Ascending aorta (tissue), 2 donors: ENCODE data around the gene MCC. TPM values are rescaled to one million over a fixed set of nuclear protein-coding genes. Genes with fewer than 3 reads are reported as not detected.
A peak's percentile ranks its signal among the peaks of the same experiment; 100 is the strongest.

Experiments
- DNase-seq, 2 donors: peaks; one replicate each; pipeline ENCODE4 v3.0.0-alpha.2; 2019; ENCODE audit warnings: low spot score in 2 of 2
- H3K27ac ChIP-seq, 2 donors: fragments of 200-600 bp; sonication (generic); one replicate each; pipeline ENCODE4 v1.5.1; 2016 to 2017; ENCODE audit warnings: mild to moderate bottlenecking in 1 of 2
- H3K27me3 ChIP-seq: fragments of 200-600 bp; sonication (generic); one replicate; pipeline ENCODE4 v1.5.1; 2017
- H3K36me3 ChIP-seq, 2 donors: fragments of 200-600 bp; sonication (generic); one replicate each; pipeline ENCODE4 v1.5.1; 2016
- H3K4me1 ChIP-seq, 2 donors: fragments of 200-600 bp; sonication (generic); one replicate each; pipeline ENCODE4 v1.5.1; 2016 to 2017; ENCODE audit warnings: mild to moderate bottlenecking in 1 of 2
- H3K4me3 ChIP-seq, 2 donors: fragments of 200-600 bp; sonication (generic); one replicate each; pipeline ENCODE4 v1.5.1; 2016 to 2017; ENCODE audit warnings: mild to moderate bottlenecking in 1 of 2
- H3K9me3 ChIP-seq, 2 donors: fragments of 200-600 bp; sonication (generic); one replicate each; pipeline ENCODE4 v1.5.1; 2016
- CTCF ChIP-seq, 3 experiments: fragments of 200-600 bp in 2 of 3; fragments of 450-650 bp in 1 of 3; sonication (generic) in 2 of 3; IDR thresholded peaks; one replicate each; pipeline ENCODE4 v1.5.1; 2016 to 2019; ENCODE audit warnings: antibody characterized with exemption in 3 of 3, mild to moderate bottlenecking in 1 of 3, moderate library complexity in 1 of 3
- intact Hi-C: fragments of 100-400 bp; cut with DNase I; formaldehyde crosslinking; loops from one replicate; pipeline ENCODE4 v1.15.1; 2023
- total RNA-seq: library from RNA; depleted of rRNA; stranded (reverse); fragments of >200 nt; gene quantifications from one replicate; pipeline ENCODE4 v1.1.0, GENCODE V29; 2016

MCC gene
- total RNA-seq, 1 donor from 2014 or later, result 67.9 TPM

- peak in 1 of 2 donors; percentile 67 for DNase-seq
- Histone ChIP-seq H3K27ac (no peak overlapping the region), H3K9me3 (no peaks in the 10 kb centered on the region), H3K36me3 (peaks cover 0 to 11% of the 10 kb centered on the region in 2 donors), H3K4me1 (no peaks in the 10 kb centered on the region), H3K4me3 (no peak overlapping the region), H3K27me3 (no peaks in the 10 kb centered on the region)
- TF ChIP-seq CTCF (IDR thresholded peaks at IDR 0.05), result peak in 1 of 3 experiments; percentile 37
- intact Hi-C loops, result no loop called here
Measured at GRCh38 chr5:113043491-113043931, 444.7 kb downstream of the MCC start.

GRCh38 chr5:113042491-113043243 is 445.6 kb downstream of the MCC start:
- Histone ChIP-seq H3K4me1 (no peaks in the 10 kb centered on the region), H3K9me3 (no peaks in the 10 kb centered on the region), H3K36me3 (peaks cover 0 to 11% of the 10 kb centered on the region in 2 donors), H3K27ac (no peak overlapping the region), H3K27me3 (no peaks in the 10 kb centered on the region), H3K4me3 (no peak overlapping the region)
- TF ChIP-seq CTCF (IDR thresholded peaks at IDR 0.05), result no peak
- intact Hi-C loops, result no loop called here
- DNase-seq, result peak in 1 of 2 donors; percentile 11

- no peaks in the 10 kb centered on the region for H3K4me1 ChIP-seq
- H3K4me3 ChIP-seq, result no peak overlapping the region
- no peak for TF ChIP-seq CTCF (IDR thresholded peaks at IDR 0.05)
- no peak for DNase-seq
- H3K27ac ChIP-seq, result no peak overlapping the region
- H3K27me3 ChIP-seq, result no peaks in the 10 kb centered on the region
- H3K36me3 ChIP-seq, result peaks cover 0 to 6% of the 10 kb centered on the region in 2 donors
- intact Hi-C loops, result no loop called here
- H3K9me3 ChIP-seq, result no peaks in the 10 kb centered on the region
Measured at GRCh38 chr5:113040672-113041260, 447.5 kb downstream of the MCC start.

GRCh38 chr5:113039934-113040285 is 448.3 kb downstream of the MCC start:
- Histone ChIP-seq H3K4me1 (no peaks in the 10 kb centered on the region), H3K27me3 (no peaks in the 10 kb centered on the region), H3K36me3 (peaks cover 0 to 6% of the 10 kb centered on the region in 2 donors), H3K4me3 (no peak overlapping the region), H3K27ac (no peak overlapping the region), H3K9me3 (no peaks in the 10 kb centered on the region)
- intact Hi-C loops, result no loop called here
- DNase-seq, result no peak
- TF ChIP-seq CTCF (IDR thresholded peaks at IDR 0.05), result no peak

GRCh38 chr5:113039229-113039933 is 448.9 kb downstream of the MCC start:
- no peaks in the 10 kb centered on the region for H3K9me3 ChIP-seq
- intact Hi-C loops, result no loop called here
- no peak for TF ChIP-seq CTCF (IDR thresholded peaks at IDR 0.05)
- H3K27ac ChIP-seq, result no peak overlapping the region
- H3K4me1 ChIP-seq, result no peaks in the 10 kb centered on the region
- H3K36me3 ChIP-seq, result peaks cover 0 to 6% of the 10 kb centered on the region in 2 donors
- no peak overlapping the region for H3K4me3 ChIP-seq
- no peak for DNase-seq
- H3K27me3 ChIP-seq, result no peaks in the 10 kb centered on the region
